H1 (cell line): ENCODE results near the gene TXNDC2. TPM values are rescaled to one million over a fixed set of nuclear protein-coding genes. Genes with fewer than 3 reads are reported as not detected.

Source experiments
- CBX8 ChIP-seq: fragments of 300-800, 300-1000 bp; sonication (generic); IDR thresholded peaks from 2 replicates; pipeline ENCODE4 v1.7.1; 2016; ENCODE audit warnings: low read depth, low read length, borderline replicate concordance
- CHD2 ChIP-seq: IDR thresholded peaks from 2 replicates; pipeline ENCODE4 v1.6.1; 2012; ENCODE audit warnings: low read length, improper control_type of control experiment
- HDAC2 ChIP-seq, 2 experiments: fragments of 300-600 bp in 1 of 2; sonication (generic) in 1 of 2; IDR thresholded peaks; 2 replicates each; pipeline ENCODE4 v1.6.1; 2011 to 2012; ENCODE audit warnings: low read depth in 2 of 2, low read length in 2 of 2, mild to moderate bottlenecking in 2 of 2, moderate library complexity in 2 of 2, borderline replicate concordance in 1 of 2, inconsistent platforms in 1 of 2
- MAFK ChIP-seq: IDR thresholded peaks from 2 replicates; pipeline ENCODE4 v1.6.1; 2012; ENCODE audit warnings: low read depth, mild to moderate bottlenecking, improper control_type of control experiment, low read length
- POLR2AphosphoS5 ChIP-seq: IDR thresholded peaks from 2 replicates; pipeline ENCODE4 v1.6.1; 2011; ENCODE audit warnings: low read depth, low read length
- SIRT6 ChIP-seq: IDR thresholded peaks from one replicate; pipeline ENCODE4 v1.7.1; 2012; ENCODE audit warnings: low read length, inconsistent platforms
- SRF ChIP-seq: IDR thresholded peaks from 2 replicates; pipeline ENCODE4 v1.6.1; 2011; ENCODE audit warnings: mild to moderate bottlenecking, low read depth, low read length, moderate library complexity
- TAF7 ChIP-seq: optimal IDR thresholded peaks from 2 replicates; pipeline ENCODE3; 2011; ENCODE audit warnings: low read depth, mild to moderate bottlenecking, inconsistent platforms, low read length, moderate library complexity, borderline replicate concordance
- ZNF274 ChIP-seq: IDR thresholded peaks from 2 replicates; pipeline ENCODE4 v1.7.0; 2012; ENCODE audit warnings: low read length, borderline replicate concordance; ENCODE audit errors: extremely low read depth
- polyA plus RNA-seq, 7 experiments: library from polyadenylated mRNA; depleted of rRNA in 3 of 7; stranded (reverse) in 5 of 7; unstranded in 2 of 7; fragments of >200 nt in 5 of 7; fragments of 200-250 nt in 2 of 7; gene quantifications; 1 replicate in 5 of 7; 2 replicates in 1 of 7; 4 replicates in 1 of 7; pipeline versions ENCODE4 v1.2.1 to v1.2.3, GENCODE V29; 2011 to 2013; ENCODE audit warnings: missing spikeins in 2 of 7, mixed read lengths in 2 of 7
- total RNA-seq: library from RNA; stranded (reverse); fragmentation: NEBNext Ultra II Directional; extraction: Animal tissue kit (Norgen Biotek cat#: 25700); gene quantifications from 2 replicates; pipeline ENCODE4 v1.2.1, GENCODE V29; 2021

TXNDC2 gene
- total and polyA plus RNA-seq, 2 of the 8 experiments (the other 6 are each of a cell fraction or from before 2014, with no cell fraction given), result 0.09 TPM; not detected in 1

- TF ChIP-seq TAF7 (no peak), MAFK (no peak), CBX8 (no peak), SIRT6 (no peak), ZNF274 (no peak), SRF (no peak), CHD2 (no peak), POLR2AphosphoS5 (no peak), HDAC2 (IDR thresholded peaks at IDR 0.05; ENCODE audit: borderline replicate concordance in 1 of 2, low read depth in 2 of 2, low read length in 2 of 2) (no peak)
Observed at GRCh38 chr18:9871244-9871746, 14.5 kb upstream of the TXNDC2 start (continued).
